Natural killer cell (primary cell): ENCODE results near the gene DNAJC13. TPM values are rescaled to one million over a fixed set of nuclear protein-coding genes. Genes with fewer than 3 reads are reported as not detected.

ENCODE experiments used
- ATAC-seq, 3 donors: fragments of 150-1000 bp in 2 of 3; fragments of 200-7000 bp in 1 of 3; cut with Tn5 transposase; 1 replicate in 1 of 3; 2 replicates in 2 of 3; pipeline ENCODE4 v1.10.0; 2021; ENCODE audit warnings: mild to moderate bottlenecking in 2 of 3, moderate library complexity in 2 of 3
- DNase-seq, 2 donors: peaks; one replicate each; pipeline versions ENCODE4 v3.0.0 to v3.0.0-alpha.2; 2013 to 2021; ENCODE audit warnings: mixed read lengths in 1 of 2
- H3K27ac ChIP-seq: one replicate; pipeline ENCODE4 v1.5.1; 2013; ENCODE audit warnings: mild to moderate bottlenecking, low read length
- H3K27me3 ChIP-seq: one replicate; pipeline ENCODE4 v1.6.1; 2013; ENCODE audit warnings: low read length; ENCODE audit not compliant: control insufficient read depth, insufficient read depth
- H3K36me3 ChIP-seq: one replicate; pipeline ENCODE4 v1.6.1; 2013; ENCODE audit warnings: low read length; ENCODE audit not compliant: control insufficient read depth, insufficient read depth
- H3K4me1 ChIP-seq: one replicate; pipeline ENCODE4 v1.6.1; 2013; ENCODE audit warnings: low read length; ENCODE audit not compliant: control insufficient read depth, insufficient read depth
- H3K4me3 ChIP-seq: one replicate; pipeline ENCODE4 v1.5.1; 2013; ENCODE audit warnings: low read length
- H3K9me3 ChIP-seq: one replicate; pipeline ENCODE4 v1.6.1; 2013; ENCODE audit warnings: low read length; ENCODE audit not compliant: control insufficient read depth, insufficient read depth
- H3K27ac Mint-ChIP-seq, 2 donors: one replicate each; pipeline ENCODE4 v1.8.0; 2022; ENCODE audit warnings: mild to moderate bottlenecking in 2 of 2, mixed read lengths in 2 of 2, moderate library complexity in 1 of 2
- H3K27me3 Mint-ChIP-seq, 2 donors: one replicate each; pipeline ENCODE4 v1.8.0; 2022; ENCODE audit warnings: low read depth in 2 of 2, mixed read lengths in 2 of 2
- H3K36me3 Mint-ChIP-seq: one replicate; pipeline ENCODE4 v1.8.0; 2022; ENCODE audit warnings: mixed read lengths
- H3K4me1 Mint-ChIP-seq, 2 donors: one replicate each; pipeline ENCODE4 v1.8.0; 2022; ENCODE audit warnings: mixed read lengths in 2 of 2
- H3K4me3 Mint-ChIP-seq: one replicate; pipeline ENCODE4 v1.8.0; 2022; ENCODE audit warnings: mild to moderate bottlenecking, moderate library complexity, mixed read lengths
- H3K9me3 Mint-ChIP-seq, 2 donors: one replicate each; pipeline ENCODE4 v1.8.0; 2022; ENCODE audit warnings: mixed read lengths in 2 of 2
- WGBS: methylation state at CpG from one replicate; pipeline ENCODE4 v1.1.7; 2013; ENCODE audit warnings: missing lambda C conversion rate; ENCODE audit not compliant: insufficient coverage; 5-methylcytosine and 5-hydroxymethylcytosine counted together
- intact Hi-C: fragments of 100-400 bp; cut with micrococcal nuclease; formaldehyde crosslinking; loops from one replicate; pipeline ENCODE4 v1.14.2; 2022
- total RNA-seq, 4 donors: library from RNA; stranded (reverse); fragments of 120-200 nt in 1 of 4; gene quantifications; one replicate each; pipeline versions ENCODE4 v1.2.3 to v1.2.4, GENCODE V29; 2013 to 2022
- TF ChIP-seq, protein P1 (sequence below): fragments of 200-600 bp; IDR thresholded peaks from one replicate; pipeline ENCODE4 v1.8.0; 2022; ENCODE audit warnings: antibody characterized with exemption

Gene DNAJC13
- total RNA-seq, 3 donors from 2014 or later (not counting 1 experiment from before 2014, with no cell fraction given): 30.5 to 44.0 (median 42.9) TPM

DNA sequence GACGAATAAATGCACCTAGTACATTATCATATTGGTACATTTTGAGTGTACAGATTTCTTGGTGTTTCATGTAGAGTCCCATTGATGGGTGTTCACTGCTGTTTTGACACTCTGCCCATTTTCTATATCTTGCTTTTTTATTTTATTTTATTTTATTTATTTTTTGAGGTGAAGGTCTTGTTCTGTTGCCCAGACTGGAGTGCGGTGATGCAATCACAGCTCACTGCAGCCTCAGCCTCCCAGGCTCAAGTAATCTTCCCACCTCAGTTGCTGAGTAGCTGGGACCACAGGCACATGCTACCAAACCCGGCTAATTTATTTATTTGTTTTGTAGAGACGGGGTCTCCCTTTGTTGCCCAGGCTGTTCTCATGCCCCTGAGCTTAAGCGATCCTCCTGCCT, 44.2 kb downstream of the DNAJC13 start:
- no peak overlapping the region for H3K27ac Mint-ChIP-seq
- Histone ChIP-seq H3K27ac (no peak overlapping the region), H3K27me3 (no peaks in the 10 kb centered on the region), H3K4me1 (no peaks in the 10 kb centered on the region), H3K9me3 (no peaks in the 10 kb centered on the region), H3K36me3 (peaks cover 76% of the 10 kb centered on the region), H3K4me3 (no peak overlapping the region)
- DNase-seq (no peak), ATAC-seq (no peak)
- WGBS: 95% methylated on average over 3 of the region's 5 CpGs
- H3K9me3 Mint-ChIP-seq: no peaks in the 10 kb centered on the region
- TF ChIP-seq, protein P1, sequence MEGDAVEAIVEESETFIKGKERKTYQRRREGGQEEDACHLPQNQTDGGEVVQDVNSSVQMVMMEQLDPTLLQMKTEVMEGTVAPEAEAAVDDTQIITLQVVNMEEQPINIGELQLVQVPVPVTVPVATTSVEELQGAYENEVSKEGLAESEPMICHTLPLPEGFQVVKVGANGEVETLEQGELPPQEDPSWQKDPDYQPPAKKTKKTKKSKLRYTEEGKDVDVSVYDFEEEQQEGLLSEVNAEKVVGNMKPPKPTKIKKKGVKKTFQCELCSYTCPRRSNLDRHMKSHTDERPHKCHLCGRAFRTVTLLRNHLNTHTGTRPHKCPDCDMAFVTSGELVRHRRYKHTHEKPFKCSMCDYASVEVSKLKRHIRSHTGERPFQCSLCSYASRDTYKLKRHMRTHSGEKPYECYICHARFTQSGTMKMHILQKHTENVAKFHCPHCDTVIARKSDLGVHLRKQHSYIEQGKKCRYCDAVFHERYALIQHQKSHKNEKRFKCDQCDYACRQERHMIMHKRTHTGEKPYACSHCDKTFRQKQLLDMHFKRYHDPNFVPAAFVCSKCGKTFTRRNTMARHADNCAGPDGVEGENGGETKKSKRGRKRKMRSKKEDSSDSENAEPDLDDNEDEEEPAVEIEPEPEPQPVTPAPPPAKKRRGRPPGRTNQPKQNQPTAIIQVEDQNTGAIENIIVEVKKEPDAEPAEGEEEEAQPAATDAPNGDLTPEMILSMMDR: no peak
- H3K36me3 Mint-ChIP-seq: peaks cover 31% of the 10 kb centered on the region
- H3K4me3 Mint-ChIP-seq: no peak overlapping the region
- intact Hi-C loops: no loop called here
- no peaks in the 10 kb centered on the region for H3K27me3 Mint-ChIP-seq
- H3K4me1 Mint-ChIP-seq: no peaks in the 10 kb centered on the region

DNA sequence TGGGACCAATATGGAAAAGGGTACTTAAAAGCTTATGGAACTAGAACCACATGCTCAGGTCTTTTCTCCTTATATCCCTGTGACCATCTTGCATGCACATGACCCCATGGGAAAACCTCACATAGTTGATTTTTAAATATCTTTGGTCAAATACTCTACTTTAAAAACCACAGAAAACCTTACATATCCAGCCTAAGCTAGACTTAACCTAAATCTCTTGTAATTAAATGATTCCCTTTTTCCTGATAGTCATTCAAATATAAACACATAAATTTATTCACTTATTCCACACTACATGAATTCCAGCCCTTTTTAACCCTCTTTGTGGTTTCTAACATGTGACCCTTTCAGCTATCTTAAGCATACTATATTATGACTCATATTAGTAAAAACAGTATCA, 46.8 kb downstream of the DNAJC13 start:
- intact Hi-C loops: no loop called here
- H3K36me3 ChIP-seq: peaks cover 72% of the 10 kb centered on the region

DNA sequence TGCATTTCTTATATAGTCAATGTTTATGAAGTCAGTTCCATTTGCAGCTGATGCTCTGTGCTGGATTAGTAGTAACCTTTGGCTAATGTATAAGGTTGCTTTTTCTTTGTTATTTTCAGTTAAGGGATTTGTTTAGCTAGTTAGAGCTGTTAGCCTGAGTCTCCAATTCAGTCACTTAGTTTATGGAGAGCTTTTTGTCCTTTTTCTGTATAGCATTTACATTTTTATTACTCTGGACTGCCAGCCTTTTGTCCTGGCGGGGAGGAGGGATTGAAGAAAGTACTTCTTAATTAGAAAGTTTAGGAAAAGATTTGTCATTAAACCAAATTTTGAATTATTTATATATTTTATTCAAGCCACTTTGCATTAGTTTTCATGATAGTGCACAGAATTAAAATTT, 52.0 kb downstream of the DNAJC13 start:
- Mint-ChIP-seq H3K36me3 (peaks cover 16% of the 10 kb centered on the region), H3K4me3 (no peak overlapping the region), H3K4me1 (no peaks in the 10 kb centered on the region), H3K27me3 (no peaks in the 10 kb centered on the region), H3K27ac (no peak overlapping the region), H3K9me3 (no peaks in the 10 kb centered on the region)
- DNase-seq (no peak), ATAC-seq (no peak)
- H3K27me3 ChIP-seq: no peaks in the 10 kb centered on the region
- intact Hi-C loops: no loop called here
- WGBS: no CpG with 5 or more reads among the region's 1 CpG
- TF ChIP-seq, protein P1: no peak
- H3K9me3 ChIP-seq: no peaks in the 10 kb centered on the region
- no peak overlapping the region for H3K4me3 ChIP-seq
- H3K4me1 ChIP-seq: no peaks in the 10 kb centered on the region
- peaks cover 43% of the 10 kb centered on the region for H3K36me3 ChIP-seq
- H3K27ac ChIP-seq: no peak overlapping the region

More for the DNA sequence above, 46.8 kb downstream of the DNAJC13 start:
- Mint-ChIP-seq H3K36me3 (peaks cover 18% of the 10 kb centered on the region), H3K4me3 (no peak overlapping the region), H3K27ac (peak overlapping the region in 1 of 2 donors; percentile 22), H3K4me1 (no peaks in the 10 kb centered on the region), H3K9me3 (no peaks in the 10 kb centered on the region), H3K27me3 (no peaks in the 10 kb centered on the region)
- H3K27ac ChIP-seq: no peak overlapping the region
- no peaks in the 10 kb centered on the region for H3K9me3 ChIP-seq
- TF ChIP-seq, protein P1: no peak
- H3K27me3 ChIP-seq: no peaks in the 10 kb centered on the region
- DNase-seq (no peak), ATAC-seq (no peak)
- H3K4me3 ChIP-seq: no peak overlapping the region
- no peaks in the 10 kb centered on the region for H3K4me1 ChIP-seq

DNA sequence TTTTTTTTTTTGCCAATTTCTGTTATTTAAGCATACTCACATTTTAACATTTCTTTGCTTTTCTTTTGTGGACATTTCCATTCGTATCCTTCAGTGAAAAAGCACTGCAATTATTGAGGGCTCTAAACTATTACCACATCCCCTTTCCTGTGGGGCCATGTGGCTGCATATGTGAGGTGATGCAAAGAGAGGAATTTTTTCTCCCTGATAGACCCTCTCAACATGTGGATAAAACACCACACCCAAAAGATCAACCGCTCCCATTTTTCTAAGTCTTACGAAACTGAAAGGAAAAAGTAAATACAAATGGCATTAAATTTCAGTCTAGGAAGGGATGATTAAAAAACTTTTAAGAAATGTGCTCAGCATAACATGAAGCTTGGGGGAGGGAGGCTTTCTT, 68.8 kb downstream of the DNAJC13 start:
- WGBS: 60% methylated on average over 1 of the region's 3 CpGs
- no peaks in the 10 kb centered on the region for H3K27me3 Mint-ChIP-seq
- H3K36me3 Mint-ChIP-seq: no peaks in the 10 kb centered on the region
- no peak overlapping the region for H3K27ac Mint-ChIP-seq
- no peak for ATAC-seq
- intact Hi-C loops: no loop called here
- DNase-seq: no peak
- Histone ChIP-seq H3K27me3 (no peaks in the 10 kb centered on the region), H3K4me3 (no peak overlapping the region), H3K27ac (no peak overlapping the region), H3K4me1 (no peaks in the 10 kb centered on the region), H3K9me3 (no peaks in the 10 kb centered on the region), H3K36me3 (peaks cover 77% of the 10 kb centered on the region)
- no peak overlapping the region for H3K4me3 Mint-ChIP-seq
- no peaks in the 10 kb centered on the region for H3K9me3 Mint-ChIP-seq
- H3K4me1 Mint-ChIP-seq: no peaks in the 10 kb centered on the region
- TF ChIP-seq, protein P1: no peak
